GM10847 (cell line): ENCODE measurements around the gene TCAP.

ENCODE experiments used
- POLR2A ChIP-seq: IDR thresholded peaks from 2 replicates; pipeline ENCODE4 v1.6.1; 2011; ENCODE audit not compliant: insufficient read length; ENCODE audit errors: extremely low read depth

The TCAP gene

DNA sequence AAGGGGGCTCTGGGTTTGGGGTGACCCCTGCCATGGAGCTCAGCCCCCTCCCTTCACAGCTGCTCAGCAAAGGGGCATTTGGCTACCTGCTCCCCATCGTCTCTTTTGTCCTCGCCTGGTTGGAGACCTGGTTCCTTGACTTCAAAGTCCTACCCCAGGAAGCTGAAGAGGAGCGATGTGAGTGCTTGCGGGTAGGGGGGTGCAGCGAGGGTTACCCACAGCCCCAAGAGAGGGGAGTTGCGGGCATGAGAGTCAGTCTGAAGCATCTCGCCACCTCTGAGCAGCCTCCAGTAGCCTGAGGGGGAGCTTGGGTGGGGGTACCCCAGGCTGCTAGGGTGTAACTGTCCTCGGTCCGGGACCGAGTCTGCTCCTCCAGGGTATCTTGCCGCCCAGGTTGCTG, 6.8 kb upstream of the TCAP start:
- TF ChIP-seq POLR2A = no peak

- no peak for TF ChIP-seq POLR2A
Measured at GRCh38 chr17:39658760-39659159, 6.4 kb upstream of the TCAP start.

- no peak for TF ChIP-seq POLR2A
Measured at GRCh38 chr17:39659279-39660010, 5.7 kb upstream of the TCAP start.

- TF ChIP-seq POLR2A = no peak
Measured at GRCh38 chr17:39660011-39660360, 5.2 kb upstream of the TCAP start.

- TF ChIP-seq POLR2A = no peak
Measured at GRCh38 chr17:39660397-39661385, 4.5 kb upstream of the TCAP start.

DNA sequence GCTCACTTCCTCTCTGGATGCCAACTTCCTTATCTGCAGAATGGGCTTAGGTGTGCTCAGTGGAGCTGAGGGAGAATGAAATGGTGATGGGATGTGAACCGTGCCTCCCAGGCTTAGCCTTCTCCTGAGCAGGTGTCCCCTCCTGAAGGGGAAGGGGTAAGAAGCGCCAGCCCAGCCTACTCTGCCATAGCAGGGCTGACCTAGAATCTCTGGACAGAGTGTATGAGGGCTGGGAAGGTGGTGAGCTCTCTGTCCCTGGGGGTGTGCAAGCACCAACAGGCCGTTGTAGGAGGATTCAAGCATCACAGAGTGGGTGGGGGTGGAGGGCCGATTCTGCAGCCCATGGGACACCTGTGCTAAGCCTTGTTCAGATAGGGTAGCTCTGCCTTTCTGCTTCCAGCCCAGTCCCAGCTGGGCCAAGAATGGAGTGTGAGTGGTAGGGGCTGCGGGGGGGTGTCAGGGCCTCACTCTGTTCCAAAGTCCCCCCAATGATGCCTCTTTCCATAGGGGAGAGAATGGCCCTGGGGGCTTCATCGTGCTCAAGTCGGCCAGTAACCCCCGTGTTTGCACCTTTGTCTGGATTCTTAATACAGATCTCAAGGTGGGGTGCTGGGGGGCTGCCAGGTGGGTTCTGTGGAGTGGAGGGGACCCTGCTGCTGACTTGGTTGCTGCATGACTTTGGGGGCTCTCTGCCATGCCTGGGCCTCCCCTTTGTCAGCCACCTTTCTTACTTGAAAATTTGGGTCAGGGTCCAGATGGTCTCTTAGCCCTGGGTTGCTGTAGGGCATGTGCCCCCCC, 3.2 kb upstream of the TCAP start:
- TF ChIP-seq POLR2A = no peak

- no peak for TF ChIP-seq POLR2A
Measured at GRCh38 chr17:39662551-39663339, 2.4 kb upstream of the TCAP start.

DNA sequence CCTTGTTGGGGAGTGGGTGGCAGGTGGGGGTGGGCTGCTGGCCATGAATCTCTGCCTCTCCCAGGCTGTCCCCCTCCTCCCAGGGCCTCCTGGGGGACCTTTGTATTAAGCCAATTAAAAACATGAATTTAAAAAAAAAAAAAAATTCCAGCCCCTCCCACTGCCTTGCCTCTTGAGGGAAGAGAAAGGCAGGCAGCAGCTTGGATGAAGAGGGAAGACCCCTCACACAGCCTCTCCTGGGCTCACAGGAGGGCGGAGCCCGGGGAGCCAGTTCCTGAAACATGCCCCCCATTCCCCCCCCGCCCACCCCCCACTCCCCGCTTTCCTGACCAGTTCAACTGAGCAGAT, 1.8 kb upstream of the TCAP start:
- no peak for TF ChIP-seq POLR2A

DNA sequence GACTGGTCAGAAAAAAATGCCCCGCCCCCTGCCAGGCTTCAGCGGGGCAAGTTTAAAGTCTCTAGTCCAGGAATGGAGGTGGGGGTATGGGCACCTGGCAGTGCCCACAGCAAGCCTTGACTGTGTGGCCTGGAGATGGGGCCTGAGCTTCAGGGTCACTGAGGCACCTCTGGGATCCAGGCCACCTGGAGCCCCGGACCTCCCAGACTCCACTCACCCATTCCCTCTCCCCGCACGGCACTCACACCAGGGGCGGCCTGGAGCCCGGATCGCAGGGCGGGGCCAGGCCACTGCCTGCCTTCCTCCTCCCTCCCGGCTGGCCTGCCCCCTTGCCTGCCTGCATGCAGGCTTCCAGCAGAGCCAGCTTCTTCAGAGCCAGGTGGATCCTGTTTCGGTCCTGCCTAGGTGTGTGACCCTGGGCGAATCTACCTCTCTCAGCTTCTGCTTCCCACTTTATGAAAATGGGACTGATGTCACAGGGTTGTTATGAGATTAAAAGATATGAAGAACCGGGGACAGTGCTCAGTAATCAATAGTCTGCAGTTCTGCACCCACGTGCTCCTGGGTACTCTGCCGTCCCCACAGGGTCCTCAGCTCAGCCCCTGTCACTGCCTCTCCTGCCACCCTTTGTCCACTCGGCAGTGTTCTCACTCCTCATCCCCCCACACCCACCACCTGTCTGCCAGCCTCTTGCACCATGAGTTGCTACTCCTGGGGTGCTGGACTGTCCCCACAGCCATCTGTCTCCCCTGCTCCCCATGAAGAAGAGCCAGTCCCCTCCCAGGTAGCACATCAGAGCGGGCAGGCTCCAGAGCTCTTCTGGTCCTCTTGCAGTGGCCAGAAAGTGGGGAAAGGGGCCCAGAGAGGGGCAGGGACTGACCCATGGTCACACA, 1.2 kb upstream of the TCAP start:
- no peak for TF ChIP-seq POLR2A

DNA sequence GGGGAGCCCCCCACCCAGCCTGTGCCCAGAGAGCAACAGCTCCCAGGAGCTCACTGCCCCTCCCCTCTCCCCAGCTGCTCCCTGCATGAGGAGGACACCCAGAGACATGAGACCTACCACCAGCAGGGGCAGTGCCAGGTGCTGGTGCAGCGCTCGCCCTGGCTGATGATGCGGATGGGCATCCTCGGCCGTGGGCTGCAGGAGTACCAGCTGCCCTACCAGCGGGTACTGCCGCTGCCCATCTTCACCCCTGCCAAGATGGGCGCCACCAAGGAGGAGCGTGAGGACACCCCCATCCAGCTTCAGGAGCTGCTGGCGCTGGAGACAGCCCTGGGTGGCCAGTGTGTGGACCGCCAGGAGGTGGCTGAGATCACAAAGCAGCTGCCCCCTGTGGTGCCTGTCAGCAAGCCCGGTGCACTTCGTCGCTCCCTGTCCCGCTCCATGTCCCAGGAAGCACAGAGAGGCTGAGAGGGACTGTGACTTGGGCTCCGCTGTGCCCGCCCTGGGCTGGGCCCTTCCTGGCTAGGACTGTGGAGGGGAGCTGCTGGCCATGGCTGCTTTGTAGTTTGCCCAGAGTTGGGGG, 584 bp downstream of the TCAP start:
- TF ChIP-seq POLR2A = no peak

DNA sequence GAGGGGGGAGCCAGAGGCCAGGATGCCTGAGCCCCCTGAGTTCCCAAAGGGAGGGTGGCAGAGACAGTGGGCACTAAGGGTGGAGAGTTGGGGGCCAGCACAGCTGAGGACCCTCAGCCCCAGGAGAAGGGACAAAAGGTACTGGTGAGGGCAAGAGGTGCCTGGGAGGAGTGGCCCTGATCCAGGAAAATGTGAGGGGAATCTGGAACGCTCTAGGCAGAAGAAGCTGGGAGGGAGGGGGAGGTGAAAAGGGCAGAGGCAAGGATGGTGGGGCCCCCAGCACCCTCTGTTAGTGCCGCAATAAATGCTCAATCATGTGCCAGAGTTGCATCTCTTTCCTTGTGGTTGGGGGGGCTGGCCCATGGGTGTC, 1.1 kb downstream of the TCAP start:
- no peak for TF ChIP-seq POLR2A

GRCh38 chr17:39666601-39667261, 1.6 kb downstream of the TCAP start:
- no peak for TF ChIP-seq POLR2A
